Measurements from ENCODE around the gene BMP8A. TPM values are rescaled to one million over a fixed set of nuclear protein-coding genes. Genes with fewer than 3 reads are reported as not detected.
"Not testable (repeated sequence)": the region's sequence is repeated elsewhere in the genome, so short reads cannot be mapped to it uniquely, and the experiment has no call there.

The BMP8A gene
- total and polyA plus RNA-seq, 2 donors, result 0.27 to 0.95 TPM

GRCh38 chr1:39469150-39469549 is 22.3 kb upstream of the BMP8A start:
- Histone ChIP-seq H3K4me1 (ENCODE audit: insufficient read depth) (no peaks in the 10 kb centered on the region), H3K36me3 (ENCODE audit: insufficient read depth) (peaks cover 4% of the 10 kb centered on the region), H3K27ac (ENCODE audit: low read depth) (no peak overlapping the region), H3K4me3 (ENCODE audit: low read depth, low read length) (no peak overlapping the region)
- no peak for DNase-seq (ENCODE audit: extremely low spot score)
- 77% methylated on average over 3 of the region's 3 CpGs for WGBS

GRCh38 chr1:39470040-39470439 is 21.4 kb upstream of the BMP8A start:
- Histone ChIP-seq H3K36me3 (ENCODE audit: insufficient read depth) (peaks cover 2% of the 10 kb centered on the region), H3K4me3 (ENCODE audit: low read depth, low read length) (no peak overlapping the region), H3K27ac (ENCODE audit: low read depth) (no peak overlapping the region), H3K4me1 (ENCODE audit: insufficient read depth) (no peaks in the 10 kb centered on the region)
- DNase-seq (ENCODE audit: extremely low spot score), result no peak

GRCh38 chr1:39472826-39473225 is 18.6 kb upstream of the BMP8A start:
- Histone ChIP-seq H3K4me3 (ENCODE audit: low read depth, low read length) (no peak overlapping the region), H3K27ac (ENCODE audit: low read depth) (no peak overlapping the region), H3K36me3 (ENCODE audit: insufficient read depth) (peaks cover 2% of the 10 kb centered on the region), H3K4me1 (ENCODE audit: insufficient read depth) (no peaks in the 10 kb centered on the region)
- 89% methylated on average over 7 of the region's 7 CpGs for WGBS
- DNase-seq (ENCODE audit: extremely low spot score), result no peak

- peaks cover 2% of the 10 kb centered on the region for H3K36me3 ChIP-seq (ENCODE audit: insufficient read depth)
- no peak overlapping the region for H3K27ac ChIP-seq (ENCODE audit: low read depth)
- no peak overlapping the region for H3K4me3 ChIP-seq (ENCODE audit: low read depth, low read length)
- 95% methylated on average over 4 of the region's 4 CpGs for WGBS
- DNase-seq (ENCODE audit: extremely low spot score), result no peak
- no peaks in the 10 kb centered on the region for H3K4me1 ChIP-seq (ENCODE audit: insufficient read depth)
Observed at GRCh38 chr1:39473324-39473723, 18.1 kb upstream of the BMP8A start.

- 71% methylated on average over 4 of the region's 4 CpGs for WGBS
- H3K4me1 ChIP-seq (ENCODE audit: insufficient read depth), result no peaks in the 10 kb centered on the region
- peaks cover 2% of the 10 kb centered on the region for H3K36me3 ChIP-seq (ENCODE audit: insufficient read depth)
- H3K27ac ChIP-seq (ENCODE audit: low read depth), result no peak overlapping the region
- H3K4me3 ChIP-seq (ENCODE audit: low read depth, low read length), result no peak overlapping the region
- no peak for DNase-seq (ENCODE audit: extremely low spot score)
Observed at GRCh38 chr1:39474810-39475209, 16.6 kb upstream of the BMP8A start.

GRCh38 chr1:39475551-39475950 is 15.9 kb upstream of the BMP8A start:
- not testable (repeated sequence) for H3K27ac ChIP-seq (ENCODE audit: low read depth); H3K4me1 ChIP-seq (ENCODE audit: insufficient read depth); H3K36me3 ChIP-seq (ENCODE audit: insufficient read depth); DNase-seq (ENCODE audit: extremely low spot score); H3K4me3 ChIP-seq (ENCODE audit: low read depth, low read length)
- 67% methylated on average over 1 of the region's 1 CpG for WGBS

GRCh38 chr1:39478126-39478915 is 13.1 kb upstream of the BMP8A start:
- Histone ChIP-seq H3K36me3 (ENCODE audit: insufficient read depth) (no peaks in the 10 kb centered on the region), H3K4me3 (ENCODE audit: low read depth, low read length) (no peak overlapping the region), H3K4me1 (ENCODE audit: insufficient read depth) (no peaks in the 10 kb centered on the region), H3K27ac (ENCODE audit: low read depth) (no peak overlapping the region)
- WGBS, result 85% methylated on average over 5 of the region's 5 CpGs
- DNase-seq (ENCODE audit: extremely low spot score), result no peak

GRCh38 chr1:39481289-39481688 is 10.1 kb upstream of the BMP8A start:
- WGBS, result 92% methylated on average over 6 of the region's 6 CpGs
- DNase-seq (ENCODE audit: extremely low spot score), result no peak
- H3K36me3 ChIP-seq (ENCODE audit: insufficient read depth), result peaks cover 2% of the 10 kb centered on the region

GRCh38 chr1:39483276-39483675 is 8.2 kb upstream of the BMP8A start:
- H3K36me3 ChIP-seq (ENCODE audit: insufficient read depth), result peaks cover 2% of the 10 kb centered on the region
- DNase-seq (ENCODE audit: extremely low spot score), result no peak
- 47% methylated on average over 1 of the region's 1 CpG for WGBS
- H3K27ac ChIP-seq (ENCODE audit: low read depth), result no peak overlapping the region
- no peak overlapping the region for H3K4me3 ChIP-seq (ENCODE audit: low read depth, low read length)
- no peaks in the 10 kb centered on the region for H3K4me1 ChIP-seq (ENCODE audit: insufficient read depth)

More at GRCh38 chr1:39481289-39481688, 10.1 kb upstream of the BMP8A start:
- no peak overlapping the region for H3K27ac ChIP-seq (ENCODE audit: low read depth)
- H3K4me1 ChIP-seq (ENCODE audit: insufficient read depth), result no peaks in the 10 kb centered on the region
- H3K4me3 ChIP-seq (ENCODE audit: low read depth, low read length), result no peak overlapping the region

- peaks cover 2% of the 10 kb centered on the region for H3K36me3 ChIP-seq (ENCODE audit: insufficient read depth)
- WGBS, result 90% methylated on average over 7 of the region's 7 CpGs
- H3K27ac ChIP-seq (ENCODE audit: low read depth), result no peak overlapping the region
Observed at GRCh38 chr1:39484564-39484963, 6.9 kb upstream of the BMP8A start.

GRCh38 chr1:39485046-39485803 is 6.2 kb upstream of the BMP8A start:
- Histone ChIP-seq H3K4me1 (ENCODE audit: insufficient read depth) (no peaks in the 10 kb centered on the region), H3K4me3 (ENCODE audit: low read depth, low read length) (no peak overlapping the region), H3K27ac (ENCODE audit: low read depth) (no peak overlapping the region), H3K36me3 (ENCODE audit: insufficient read depth) (peaks cover 2% of the 10 kb centered on the region)
- 82% methylated on average over 14 of the region's 14 CpGs for WGBS
- DNase-seq (ENCODE audit: extremely low spot score), result no peak

More at GRCh38 chr1:39484564-39484963, 6.9 kb upstream of the BMP8A start:
- H3K4me3 ChIP-seq (ENCODE audit: low read depth, low read length), result no peak overlapping the region
- DNase-seq (ENCODE audit: extremely low spot score), result no peak
- no peaks in the 10 kb centered on the region for H3K4me1 ChIP-seq (ENCODE audit: insufficient read depth)

- WGBS, result 97% methylated on average over 5 of the region's 5 CpGs
- Histone ChIP-seq H3K4me3 (ENCODE audit: low read depth, low read length) (no peak overlapping the region), H3K36me3 (ENCODE audit: insufficient read depth) (peaks cover 2% of the 10 kb centered on the region), H3K27ac (ENCODE audit: low read depth) (no peak overlapping the region), H3K4me1 (ENCODE audit: insufficient read depth) (no peaks in the 10 kb centered on the region)
- no peak for DNase-seq (ENCODE audit: extremely low spot score)
Observed at GRCh38 chr1:39488012-39488545, 3.4 kb upstream of the BMP8A start.

- Histone ChIP-seq H3K4me3 (ENCODE audit: low read depth, low read length) (no peak overlapping the region), H3K36me3 (ENCODE audit: insufficient read depth) (peaks cover 2% of the 10 kb centered on the region), H3K4me1 (ENCODE audit: insufficient read depth) (no peaks in the 10 kb centered on the region), H3K27ac (ENCODE audit: low read depth) (no peak overlapping the region)
- no peak for DNase-seq (ENCODE audit: extremely low spot score)
- WGBS, result 50% methylated on average over 7 of the region's 7 CpGs
Observed at GRCh38 chr1:39488793-39489566, 2.5 kb upstream of the BMP8A start.

Data from urinary bladder (tissue), 4 donors.